Smooth muscle cell (in vitro differentiated cells): ENCODE results near the gene CDC42BPB. TPM values are rescaled to one million over a fixed set of nuclear protein-coding genes. Genes with fewer than 3 reads are reported as not detected.

Experiments used
- DNase-seq: peaks from one replicate; lab custom pipeline; 2025; ENCODE audit not compliant: unreplicated experiment; lab: John Stamatoyannopoulos, UW
- H2AFZ ChIP-seq: fragments of 200-600 bp; sonication (generic); 2 replicates; pipeline ENCODE4 v1.6.0; 2016; ENCODE audit warnings: antibody characterized with exemption, low read depth, mild to moderate bottlenecking
- H3F3A ChIP-seq: fragments of 200-600 bp; sonication (generic); 2 replicates; pipeline ENCODE4 v1.6.0; 2017; ENCODE audit warnings: antibody characterized with exemption, low read depth
- H3K27ac ChIP-seq: fragments of 200-600 bp; sonication (generic); 2 replicates; pipeline ENCODE4 v1.5.1; 2016; ENCODE audit warnings: low read depth, mild to moderate bottlenecking
- H3K27me3 ChIP-seq: fragments of 200-600 bp; sonication (generic); 2 replicates; pipeline ENCODE4 v1.6.1; 2016; ENCODE audit warnings: low read depth, mild to moderate bottlenecking
- H3K36me3 ChIP-seq: fragments of 200-600 bp; sonication (generic); 2 replicates; pipeline ENCODE4 v1.5.1; 2016; ENCODE audit warnings: low read depth
- H3K4me1 ChIP-seq: fragments of 200-600 bp; sonication (generic); 2 replicates; pipeline ENCODE4 v1.5.1; 2016; ENCODE audit warnings: low read depth
- H3K4me2 ChIP-seq: fragments of 200-600 bp; sonication (generic); 2 replicates; pipeline ENCODE4 v1.6.0; 2016; ENCODE audit warnings: mild to moderate bottlenecking
- H3K4me3 ChIP-seq: fragments of 200-600 bp; sonication (generic); 2 replicates; pipeline ENCODE4 v1.5.1; 2016; ENCODE audit warnings: mild to moderate bottlenecking
- H3K79me2 ChIP-seq: fragments of 200-600 bp; sonication (generic); 2 replicates; pipeline ENCODE4 v1.6.0; 2016; ENCODE audit warnings: low read depth, mild to moderate bottlenecking
- H3K9ac ChIP-seq: fragments of 200-600 bp; sonication (generic); 2 replicates; pipeline ENCODE4 v1.6.0; 2016; ENCODE audit warnings: low read depth
- H3K9me3 ChIP-seq: fragments of 200-600 bp; sonication (generic); replicated peaks from 2 replicates; pipeline ENCODE4 v1.5.1; 2016; ENCODE audit warnings: low read depth
- H4K20me1 ChIP-seq: fragments of 200-600 bp; sonication (generic); 2 replicates; pipeline ENCODE4 v1.6.0; 2016; ENCODE audit warnings: low read depth
- WGBS: methylation state at CpG from one replicate; pipeline ENCODE4 v1.1.7; 2016; ENCODE audit warnings: low lambda C conversion rate; 5-methylcytosine and 5-hydroxymethylcytosine counted together
- polyA plus RNA-seq: library from polyadenylated mRNA; unstranded; fragments of >200 nt; fragmentation: Nextera tagmentation; extraction: Ambion mirVana; gene quantifications from 2 replicates; pipeline ENCODE4 v1.2.1, GENCODE V29; 2016
- total RNA-seq: library from RNA; depleted of rRNA; stranded (reverse); fragments of >200 nt; gene quantifications from 2 replicates; pipeline ENCODE4 v1.2.3, GENCODE V29; 2014
- TF ChIP-seq, protein P1 (sequence below): fragments of 200-600 bp; sonication (generic); IDR thresholded peaks from 2 replicates; pipeline ENCODE4 v1.5.1; 2017; ENCODE audit warnings: borderline replicate concordance, mild to moderate bottlenecking, antibody characterized with exemption; ENCODE audit not compliant: insufficient read depth, poor library complexity, severe bottlenecking

The CDC42BPB gene
- total and polyA plus RNA-seq, 2 experiments from 2014 or later, result 11.3 to 71.2 TPM

DNA sequence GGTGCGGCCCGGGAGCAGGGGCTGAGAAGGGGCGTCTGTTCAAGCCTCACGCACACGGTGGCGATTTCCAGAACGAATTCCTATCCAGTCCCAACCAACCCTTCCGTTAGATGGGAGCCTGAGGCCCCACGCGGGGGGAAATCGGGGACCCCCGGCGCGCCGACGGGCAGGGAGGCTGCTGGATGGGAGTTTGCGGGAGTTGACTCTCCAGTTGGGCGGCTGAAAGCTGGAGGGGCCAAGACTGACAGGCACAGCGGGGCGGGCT, 47.0 kb upstream of the CDC42BPB start:
- no peak overlapping the region for H2AFZ ChIP-seq
- no peaks in the 10 kb centered on the region for H4K20me1 ChIP-seq
- no peak overlapping the region for H3K4me3 ChIP-seq
- H3K27me3 ChIP-seq, result peaks cover 17% of the 10 kb centered on the region
- H3K4me2 ChIP-seq, result no peak overlapping the region
- no peak overlapping the region for H3K9ac ChIP-seq
- H3K79me2 ChIP-seq, result no peaks in the 10 kb centered on the region
- H3K27ac ChIP-seq, result no peak overlapping the region
- TF ChIP-seq, protein P1, sequence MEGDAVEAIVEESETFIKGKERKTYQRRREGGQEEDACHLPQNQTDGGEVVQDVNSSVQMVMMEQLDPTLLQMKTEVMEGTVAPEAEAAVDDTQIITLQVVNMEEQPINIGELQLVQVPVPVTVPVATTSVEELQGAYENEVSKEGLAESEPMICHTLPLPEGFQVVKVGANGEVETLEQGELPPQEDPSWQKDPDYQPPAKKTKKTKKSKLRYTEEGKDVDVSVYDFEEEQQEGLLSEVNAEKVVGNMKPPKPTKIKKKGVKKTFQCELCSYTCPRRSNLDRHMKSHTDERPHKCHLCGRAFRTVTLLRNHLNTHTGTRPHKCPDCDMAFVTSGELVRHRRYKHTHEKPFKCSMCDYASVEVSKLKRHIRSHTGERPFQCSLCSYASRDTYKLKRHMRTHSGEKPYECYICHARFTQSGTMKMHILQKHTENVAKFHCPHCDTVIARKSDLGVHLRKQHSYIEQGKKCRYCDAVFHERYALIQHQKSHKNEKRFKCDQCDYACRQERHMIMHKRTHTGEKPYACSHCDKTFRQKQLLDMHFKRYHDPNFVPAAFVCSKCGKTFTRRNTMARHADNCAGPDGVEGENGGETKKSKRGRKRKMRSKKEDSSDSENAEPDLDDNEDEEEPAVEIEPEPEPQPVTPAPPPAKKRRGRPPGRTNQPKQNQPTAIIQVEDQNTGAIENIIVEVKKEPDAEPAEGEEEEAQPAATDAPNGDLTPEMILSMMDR, result no peak
- H3K9me3 ChIP-seq, result no peaks in the 10 kb centered on the region
- H3F3A ChIP-seq, result peaks cover 4% of the 10 kb centered on the region
- no peak for DNase-seq
- WGBS, result 78% methylated on average over 18 of the region's 20 CpGs
- no peaks in the 10 kb centered on the region for H3K36me3 ChIP-seq
- peaks cover 5% of the 10 kb centered on the region for H3K4me1 ChIP-seq

DNA sequence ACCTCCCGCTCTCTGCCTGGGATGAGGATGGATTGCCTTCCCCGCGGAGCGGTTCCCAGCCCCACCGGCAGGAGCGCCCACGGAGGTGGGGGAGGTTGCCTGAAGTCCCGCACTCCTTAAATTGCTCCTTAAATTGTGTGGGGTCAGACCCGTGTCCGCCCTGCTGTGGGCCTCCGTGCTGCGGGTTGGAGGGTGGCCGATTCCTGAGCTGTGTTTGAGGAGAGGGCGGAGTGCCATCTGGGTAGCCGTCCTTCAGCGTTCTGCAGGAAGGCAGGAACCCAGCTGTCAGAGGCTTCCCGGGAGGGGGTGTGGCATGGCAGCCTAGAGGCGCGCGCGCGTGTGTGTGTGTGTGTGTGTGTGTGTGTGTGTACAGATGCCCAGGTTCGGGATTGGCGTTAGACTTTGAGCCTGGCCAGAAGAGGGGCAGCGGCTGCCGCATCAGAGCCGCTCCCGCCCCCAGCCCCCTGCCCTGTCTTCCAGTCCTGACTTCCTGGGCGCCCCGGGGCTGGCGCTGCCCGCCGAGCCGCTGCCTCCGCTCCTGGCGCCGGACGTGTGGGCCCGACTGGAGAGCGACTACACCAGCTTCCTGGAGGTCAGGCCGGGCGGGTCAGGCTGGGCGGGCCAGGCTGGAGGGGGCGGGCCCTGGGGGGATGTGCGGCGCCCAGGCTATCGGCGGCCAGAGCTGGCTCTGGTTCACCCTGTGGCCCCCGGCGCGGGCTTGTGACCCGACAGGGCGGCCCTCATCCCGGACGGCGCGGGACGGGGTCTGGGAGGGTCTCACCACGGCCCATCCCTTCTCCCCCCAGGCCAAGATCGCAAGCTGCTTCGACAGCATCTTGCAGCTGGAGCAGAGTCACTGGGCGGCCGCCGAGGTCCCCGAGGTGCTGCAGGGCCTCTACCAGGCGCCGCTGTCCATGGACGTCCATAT, 46.4 kb upstream of the CDC42BPB start:
- Histone ChIP-seq H3K36me3 (no peaks in the 10 kb centered on the region), H2AFZ (no peak overlapping the region), H3F3A (peaks cover 4% of the 10 kb centered on the region), H3K27ac (no peak overlapping the region), H3K27me3 (peaks cover 17% of the 10 kb centered on the region), H3K4me2 (no peak overlapping the region), H3K4me3 (no peak overlapping the region), H3K9ac (no peak overlapping the region), H4K20me1 (no peaks in the 10 kb centered on the region), H3K79me2 (no peaks in the 10 kb centered on the region), H3K4me1 (peaks cover 3% of the 10 kb centered on the region), H3K9me3 (no peaks in the 10 kb centered on the region)
- 68% methylated on average over 42 of the region's 68 CpGs for WGBS
- no peak for DNase-seq
- TF ChIP-seq, protein P1, result no peak

DNA sequence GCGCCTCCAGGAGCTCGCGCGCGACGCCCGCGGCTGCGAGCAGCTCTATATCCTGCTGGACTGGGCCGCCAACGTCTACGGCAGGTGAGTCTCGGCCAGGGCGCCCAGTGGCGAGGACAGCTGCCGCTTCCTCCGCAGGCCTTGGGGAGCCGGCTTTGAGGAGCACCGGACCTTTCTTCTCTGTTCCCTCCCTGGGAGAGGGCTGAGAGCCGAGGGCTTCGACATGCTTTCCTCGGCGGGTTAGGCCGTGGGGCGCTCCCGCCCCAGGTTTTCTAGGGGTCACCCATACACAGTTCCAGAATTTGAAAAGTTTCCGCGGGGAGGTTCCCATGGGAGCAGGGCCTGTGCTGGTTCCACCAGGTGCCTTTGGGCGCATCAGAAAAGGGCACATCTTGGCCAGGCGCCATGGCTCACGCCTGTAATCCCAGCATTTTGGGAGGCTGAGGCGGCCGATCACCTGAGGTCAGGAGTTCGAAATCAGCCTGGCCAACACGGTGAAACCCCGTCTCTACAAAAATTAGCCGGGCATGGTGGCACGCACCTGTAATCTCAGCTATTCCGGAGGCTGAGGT, 45.4 kb upstream of the CDC42BPB start:
- Histone ChIP-seq H3K9me3 (no peaks in the 10 kb centered on the region), H2AFZ (no peak overlapping the region), H3K4me3 (no peak overlapping the region), H3K9ac (no peak overlapping the region), H3K27me3 (peaks cover 17% of the 10 kb centered on the region), H3K36me3 (no peaks in the 10 kb centered on the region), H3K4me2 (no peak overlapping the region), H4K20me1 (no peaks in the 10 kb centered on the region), H3K4me1 (no peaks in the 10 kb centered on the region), H3K79me2 (no peaks in the 10 kb centered on the region), H3F3A (peaks cover 4% of the 10 kb centered on the region), H3K27ac (no peak overlapping the region)
- TF ChIP-seq, protein P1, result no peak
- WGBS, result 91% methylated on average over 37 of the region's 39 CpGs
- no peak for DNase-seq
